GM12872 (cell line): ENCODE measurements around the gene SH3GLB1.
A peak's percentile ranks its signal among the peaks of the same experiment; 100 is the strongest.

Experiments
- TF ChIP-seq, protein P1 (sequence below): IDR thresholded peaks from 3 replicates; pipeline ENCODE4 v1.5.1; 2011; ENCODE audit warnings: low read depth, mild to moderate bottlenecking, low read length, moderate library complexity; ENCODE audit not compliant: insufficient read depth

SH3GLB1 gene

DNA sequence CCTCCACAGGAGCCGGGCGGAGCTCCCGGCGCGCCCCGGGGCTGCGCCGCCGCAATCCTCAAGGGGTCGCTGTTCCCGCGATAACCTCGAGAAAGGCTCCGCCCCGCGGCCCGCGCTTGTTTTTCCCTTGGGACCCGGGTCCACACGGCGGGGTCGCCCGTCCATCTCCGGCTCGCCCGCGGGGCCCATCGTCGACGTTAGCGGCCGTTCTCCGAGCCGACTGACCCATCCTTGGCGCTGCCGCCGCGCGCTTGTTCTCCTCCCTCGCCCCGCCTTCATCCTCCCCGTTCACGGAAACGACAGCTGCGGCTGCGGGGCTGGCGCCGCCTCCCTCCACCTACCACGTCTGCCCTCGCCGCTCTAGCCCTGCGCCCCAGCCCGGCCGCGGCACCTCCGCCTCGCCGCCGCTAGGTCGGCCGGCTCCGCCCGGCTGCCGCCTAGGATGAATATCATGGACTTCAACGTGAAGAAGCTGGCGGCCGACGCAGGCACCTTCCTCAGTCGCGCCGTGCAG lies at the start of gene SH3GLB1:
TSS of gene SH3GLB1 (plus strand) at position 119 of the 514 bp plus-strand sequence. CDS start at position 443, 324 bp downstream.
- TF ChIP-seq, protein P1, sequence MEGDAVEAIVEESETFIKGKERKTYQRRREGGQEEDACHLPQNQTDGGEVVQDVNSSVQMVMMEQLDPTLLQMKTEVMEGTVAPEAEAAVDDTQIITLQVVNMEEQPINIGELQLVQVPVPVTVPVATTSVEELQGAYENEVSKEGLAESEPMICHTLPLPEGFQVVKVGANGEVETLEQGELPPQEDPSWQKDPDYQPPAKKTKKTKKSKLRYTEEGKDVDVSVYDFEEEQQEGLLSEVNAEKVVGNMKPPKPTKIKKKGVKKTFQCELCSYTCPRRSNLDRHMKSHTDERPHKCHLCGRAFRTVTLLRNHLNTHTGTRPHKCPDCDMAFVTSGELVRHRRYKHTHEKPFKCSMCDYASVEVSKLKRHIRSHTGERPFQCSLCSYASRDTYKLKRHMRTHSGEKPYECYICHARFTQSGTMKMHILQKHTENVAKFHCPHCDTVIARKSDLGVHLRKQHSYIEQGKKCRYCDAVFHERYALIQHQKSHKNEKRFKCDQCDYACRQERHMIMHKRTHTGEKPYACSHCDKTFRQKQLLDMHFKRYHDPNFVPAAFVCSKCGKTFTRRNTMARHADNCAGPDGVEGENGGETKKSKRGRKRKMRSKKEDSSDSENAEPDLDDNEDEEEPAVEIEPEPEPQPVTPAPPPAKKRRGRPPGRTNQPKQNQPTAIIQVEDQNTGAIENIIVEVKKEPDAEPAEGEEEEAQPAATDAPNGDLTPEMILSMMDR = peak; percentile 80

DNA sequence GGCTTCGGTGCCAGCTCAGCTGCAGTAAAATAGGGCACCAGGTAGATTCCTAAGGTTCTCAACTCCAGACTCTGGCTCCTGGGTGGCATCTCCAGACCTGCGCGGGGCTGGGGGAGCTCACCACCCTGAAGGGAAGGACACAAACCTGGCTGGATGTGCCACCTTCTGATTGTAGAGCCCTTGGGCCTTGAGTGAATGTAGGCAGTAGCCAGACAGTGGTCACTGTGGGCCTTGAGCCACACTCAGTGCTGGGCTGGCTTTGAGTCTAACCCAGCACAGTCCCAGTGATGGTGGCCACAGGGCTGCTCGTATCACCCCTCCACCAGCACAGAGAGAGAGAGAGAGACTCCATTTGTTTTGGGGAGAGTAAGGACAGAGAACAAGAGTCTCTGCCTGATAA lies 38.0 kb upstream of the SH3GLB1 start:
- TF ChIP-seq, protein P1 = no peak

DNA sequence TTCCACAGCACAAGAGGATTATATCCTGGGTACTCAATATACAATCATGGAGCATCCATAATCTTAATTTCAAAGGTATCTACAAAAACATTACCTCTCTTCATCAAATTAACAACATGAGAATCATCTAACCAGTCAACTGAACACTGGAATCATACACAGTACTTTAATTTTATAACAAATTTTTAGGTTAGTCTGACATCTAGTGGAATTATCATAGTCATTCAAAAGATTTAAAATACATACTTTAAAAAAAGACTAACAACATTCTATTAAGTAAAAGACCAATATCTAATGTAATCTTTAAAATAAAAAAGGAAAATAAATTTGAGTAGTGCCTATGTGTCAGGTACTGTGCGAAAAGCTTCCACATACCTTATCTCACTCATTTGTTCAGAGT lies 16.8 kb upstream of the SH3GLB1 start:
- TF ChIP-seq, protein P1 = no peak

DNA sequence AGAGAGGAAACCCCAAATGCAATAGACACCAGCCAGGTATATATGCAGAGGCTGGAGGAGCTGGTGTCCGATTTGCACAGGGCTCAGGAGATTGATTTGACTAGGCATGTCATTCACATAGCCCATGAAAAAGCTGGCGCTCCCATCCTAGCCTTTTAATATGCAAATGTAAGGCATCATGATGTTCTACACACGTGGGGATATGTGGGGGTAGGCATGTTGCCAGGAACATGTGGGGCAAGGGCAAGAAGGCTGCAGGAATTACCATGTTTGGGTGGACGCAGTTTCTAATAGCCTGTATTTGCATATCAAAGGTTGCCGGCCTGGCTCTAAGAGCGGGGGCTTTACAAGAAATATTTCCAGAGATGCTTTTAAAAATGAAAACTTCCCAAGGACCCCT lies 11.7 kb upstream of the SH3GLB1 start:
- TF ChIP-seq, protein P1 = no peak

DNA sequence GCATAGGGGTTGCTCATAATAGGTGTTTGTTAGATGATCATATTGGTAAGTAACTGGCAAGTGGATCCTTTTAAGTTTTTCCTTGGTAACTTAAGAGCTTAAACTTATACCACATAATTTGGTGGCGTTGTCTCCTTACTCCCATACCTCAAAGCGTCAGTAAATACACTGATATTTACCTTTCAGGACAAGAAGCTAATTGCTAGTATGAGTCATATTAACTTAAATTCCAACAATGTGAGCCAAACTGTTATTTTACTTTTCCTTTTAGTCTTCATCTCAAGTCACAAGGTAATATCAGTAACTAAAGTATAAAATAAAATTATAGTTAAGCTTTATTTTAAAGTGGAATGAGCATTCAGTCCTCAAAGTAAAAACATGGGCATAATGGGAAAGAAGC lies 9.0 kb upstream of the SH3GLB1 start:
- TF ChIP-seq, protein P1 = no peak

DNA sequence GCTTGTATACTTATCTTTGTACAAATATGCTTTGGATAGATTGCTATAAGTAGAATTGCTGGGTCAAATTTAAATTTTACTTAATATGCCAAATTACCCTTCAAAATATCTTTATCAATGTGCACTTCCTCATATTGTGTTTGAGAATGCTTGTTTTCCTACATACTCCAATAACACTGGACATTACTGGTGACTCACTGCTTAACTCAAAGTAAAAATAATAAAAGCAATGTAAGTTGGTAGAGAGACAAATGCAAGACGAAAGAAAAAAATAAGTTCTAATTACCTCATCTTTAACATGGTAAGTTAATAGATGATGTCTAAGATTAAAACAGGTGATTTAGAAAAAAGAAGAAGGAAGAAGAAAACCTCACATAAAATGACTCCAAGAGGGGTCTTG lies 7.9 kb upstream of the SH3GLB1 start:
- TF ChIP-seq, protein P1 = no peak

DNA sequence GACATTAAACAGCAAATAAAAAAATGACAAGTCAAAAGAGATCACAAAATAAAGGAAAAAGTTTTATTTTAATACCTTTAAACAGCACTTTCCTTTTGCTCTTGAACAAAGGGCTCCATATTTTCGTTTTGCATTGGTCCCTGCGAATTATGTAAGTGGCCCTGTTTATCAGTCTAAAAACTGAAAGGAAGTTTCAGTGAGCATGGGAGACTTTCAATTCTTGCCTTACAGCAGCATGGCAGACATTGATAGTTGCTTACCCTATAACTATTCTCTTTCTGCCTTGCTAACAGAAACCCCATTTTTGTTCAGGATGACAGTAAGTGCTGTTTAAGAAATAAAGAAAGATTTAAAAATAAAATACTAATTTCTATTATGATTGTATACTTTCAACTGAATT lies 5.2 kb upstream of the SH3GLB1 start:
- TF ChIP-seq, protein P1 = no peak

DNA sequence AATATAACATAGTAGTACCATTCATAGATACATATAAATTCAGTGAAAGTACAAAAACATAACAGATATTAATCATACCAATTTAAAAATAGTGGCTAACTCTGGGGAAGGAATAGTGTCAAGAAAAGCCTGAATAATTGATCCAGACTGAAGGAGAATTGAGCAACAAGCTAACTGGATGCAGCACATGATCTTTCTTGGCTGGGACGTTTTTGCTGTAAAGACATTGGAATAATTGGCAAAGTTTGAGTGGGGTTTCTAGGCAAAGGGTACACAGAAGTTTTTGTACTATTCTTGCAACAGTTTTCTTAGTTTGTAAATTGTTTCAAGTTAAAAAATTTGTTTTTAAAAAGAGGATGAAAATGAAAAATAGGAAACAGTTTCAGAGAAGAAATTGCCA lies 2.6 kb upstream of the SH3GLB1 start:
- TF ChIP-seq, protein P1 = no peak
